Germinal center (tissue), 1 donor: ENCODE results near the gene HBM.
"Not testable (repeated sequence)": the region's sequence is repeated elsewhere in the genome, so short reads cannot be mapped to it uniquely, and the experiment has no call there.

ENCODE experiments used
- DNase-seq: peaks from one replicate; pipeline ENCODE4 v3.0.0; 2012; ENCODE audit warnings: mixed read lengths, low spot score

HBM gene

DNA sequence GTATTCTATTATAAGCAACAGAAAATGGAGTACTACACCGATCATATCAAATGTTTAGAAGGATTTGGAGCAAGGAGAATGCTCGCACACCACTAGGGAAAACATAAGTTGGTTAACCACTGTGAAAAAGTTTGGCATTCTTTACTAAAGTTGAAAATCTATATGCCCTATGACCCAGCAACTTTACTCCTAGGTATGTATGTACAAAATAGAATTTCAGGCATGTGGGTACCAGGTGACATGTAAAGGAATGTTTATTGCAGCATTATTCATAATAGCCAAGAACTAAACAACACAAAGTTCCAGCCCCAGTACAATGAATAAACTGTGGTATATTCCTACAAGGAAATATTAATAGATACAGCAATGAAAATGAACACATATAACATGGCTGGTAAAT lies 19.1 kb upstream of the HBM start:
- no peak for DNase-seq

- DNase-seq: no peak
Observed at GRCh38 chr16:149024-149660, 16.6 kb upstream of the HBM start.

GRCh38 chr16:152141-153128 lies 13.3 kb upstream of the HBM start, which contains the start of gene HBZ:
Gene HBZ, plus strand, starts transcription at chr16:152644. Its CDS starts 266 bp downstream, at chr16:152910.
- DNase-seq: no peak

DNA sequence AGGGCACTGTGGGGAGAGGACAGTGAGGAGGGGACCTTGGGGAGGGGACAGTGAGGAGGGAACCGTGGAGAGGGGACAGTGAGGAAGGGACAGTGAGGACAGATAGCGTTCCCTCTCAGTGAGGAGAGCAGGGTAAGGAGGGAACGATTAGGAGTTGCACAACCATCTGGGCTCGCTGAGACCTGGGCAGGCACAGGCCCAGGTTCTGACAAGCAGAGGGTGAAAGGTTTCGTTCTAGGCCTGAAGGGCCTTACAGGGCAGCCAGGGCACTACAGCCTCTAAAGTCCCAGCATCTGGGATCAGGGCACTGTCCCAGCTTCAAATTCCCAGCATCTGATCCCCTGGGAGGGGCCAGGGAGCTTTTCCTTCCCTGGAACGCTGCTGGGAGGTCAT lies 12.7 kb upstream of the HBM start:
- DNase-seq: not testable (repeated sequence)

GRCh38 chr16:153550-154216 lies 12.1 kb upstream of the HBM start:
- not testable (repeated sequence) for DNase-seq

DNA sequence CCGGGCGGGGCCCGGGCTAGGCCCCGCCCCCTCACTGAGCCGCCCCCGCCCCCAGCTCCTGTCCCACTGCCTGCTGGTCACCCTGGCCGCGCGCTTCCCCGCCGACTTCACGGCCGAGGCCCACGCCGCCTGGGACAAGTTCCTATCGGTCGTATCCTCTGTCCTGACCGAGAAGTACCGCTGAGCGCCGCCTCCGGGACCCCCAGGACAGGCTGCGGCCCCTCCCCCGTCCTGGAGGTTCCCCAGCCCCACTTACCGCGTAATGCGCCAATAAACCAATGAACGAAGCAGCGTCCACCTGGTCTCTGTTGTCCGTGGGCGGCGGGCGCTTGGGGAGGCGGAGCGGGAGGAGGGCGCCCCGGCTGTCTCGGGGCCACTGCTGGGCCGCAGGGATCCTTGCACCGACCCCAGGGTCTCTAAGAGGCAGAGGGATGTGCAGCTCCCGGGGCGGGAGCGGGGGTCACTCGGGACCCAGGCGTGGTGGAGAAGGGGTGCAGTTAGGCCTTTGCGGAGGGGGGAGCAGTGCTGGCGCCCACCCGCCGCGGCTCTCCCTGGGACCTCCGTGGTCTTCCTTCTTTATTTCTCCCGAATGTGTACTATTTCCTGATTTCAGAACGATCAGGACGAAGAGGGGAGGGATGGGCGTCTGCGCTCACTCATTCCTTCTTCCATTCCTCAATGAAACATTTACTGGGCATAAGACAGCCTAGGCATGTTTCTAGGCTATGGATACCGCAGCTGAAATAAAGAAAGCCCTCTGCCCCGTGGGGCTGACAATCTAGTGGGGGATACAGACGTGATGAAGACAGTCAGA lies 11.4 kb upstream of the HBM start:
- no peak for DNase-seq

GRCh38 chr16:155031-155398 lies 10.8 kb upstream of the HBM start:
- no peak for DNase-seq

DNA sequence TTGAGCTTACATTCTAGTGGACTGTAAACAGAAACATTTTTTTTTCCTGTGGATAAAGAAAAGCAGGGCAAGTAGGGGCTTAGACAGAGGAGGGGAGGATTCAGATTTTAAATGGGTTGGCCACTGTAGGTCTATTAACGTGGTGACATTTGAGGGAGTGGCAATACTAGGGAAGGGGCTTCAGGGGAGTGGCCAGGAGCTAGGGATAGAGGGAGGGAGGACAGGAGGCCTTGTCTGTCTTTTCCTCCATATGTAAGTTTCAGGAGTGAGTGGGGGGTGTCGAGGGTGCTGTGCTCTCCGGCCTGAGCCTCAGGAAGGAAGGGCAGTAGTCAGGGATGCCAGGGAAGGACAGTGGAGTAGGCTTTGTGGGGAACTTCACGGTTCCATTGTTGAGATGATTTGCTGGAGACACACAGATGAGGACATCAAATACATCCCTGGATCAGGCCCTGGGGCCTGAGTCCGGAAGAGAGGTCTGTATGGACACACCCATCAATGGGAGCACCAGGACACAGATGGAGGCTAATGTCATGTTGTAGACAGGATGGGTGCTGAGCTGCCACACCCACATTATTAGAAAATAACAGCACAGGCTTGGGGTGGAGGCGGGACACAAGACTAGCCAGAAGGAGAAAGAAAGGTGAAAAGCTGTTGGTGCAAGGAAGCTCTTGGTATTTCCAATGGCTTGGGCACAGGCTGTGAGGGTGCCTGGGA lies 6.5 kb upstream of the HBM start:
- DNase-seq: no peak

DNA sequence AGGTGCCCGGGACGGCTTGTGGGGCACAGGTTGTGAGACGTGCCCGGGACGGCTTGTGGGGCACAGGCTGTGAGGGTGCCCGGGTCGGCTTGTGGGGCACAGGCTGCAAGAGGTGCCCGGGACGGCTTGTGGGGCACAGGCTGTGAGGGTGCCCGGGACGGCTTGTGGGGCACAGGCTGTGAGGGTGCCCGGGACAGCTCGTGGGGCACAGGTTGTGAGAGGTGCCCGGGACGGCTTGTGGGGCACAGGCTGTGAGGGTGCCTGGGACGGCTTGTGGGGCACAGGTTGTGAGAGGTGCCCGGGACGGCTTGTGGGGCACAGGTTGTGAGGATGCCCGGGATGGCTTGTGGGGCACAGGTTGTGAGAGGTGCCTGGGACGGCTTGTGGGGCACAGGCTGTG lies 5.5 kb upstream of the HBM start:
- DNase-seq: not testable (repeated sequence)

DNA sequence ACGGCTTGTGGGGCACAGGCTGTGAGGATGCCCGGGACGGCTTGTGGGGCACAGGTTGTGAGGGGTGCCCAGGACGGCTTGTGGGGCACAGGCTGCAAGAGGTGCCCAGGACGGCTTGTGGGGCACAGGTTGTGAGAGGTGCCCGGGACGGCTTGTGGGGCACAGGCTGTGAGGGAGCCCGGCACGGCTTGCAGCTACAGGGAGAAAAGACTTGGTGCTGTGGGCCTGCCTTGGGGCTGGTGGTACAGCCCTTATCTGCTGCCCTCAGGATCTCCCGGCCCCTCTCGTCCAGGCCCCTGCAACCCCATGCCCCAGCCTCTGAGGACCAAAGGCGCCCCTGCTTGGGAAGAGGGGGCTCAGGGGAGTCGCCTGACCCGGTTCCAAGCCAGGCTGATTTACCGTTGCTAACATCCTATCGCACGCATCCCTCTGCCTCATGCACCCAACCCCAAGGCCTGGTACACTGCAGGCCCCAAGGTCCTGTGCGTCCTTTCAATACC lies 5.0 kb upstream of the HBM start:
- DNase-seq: no peak

GRCh38 chr16:162271-162991 lies 3.3 kb upstream of the HBM start:
- DNase-seq: no peak

DNA sequence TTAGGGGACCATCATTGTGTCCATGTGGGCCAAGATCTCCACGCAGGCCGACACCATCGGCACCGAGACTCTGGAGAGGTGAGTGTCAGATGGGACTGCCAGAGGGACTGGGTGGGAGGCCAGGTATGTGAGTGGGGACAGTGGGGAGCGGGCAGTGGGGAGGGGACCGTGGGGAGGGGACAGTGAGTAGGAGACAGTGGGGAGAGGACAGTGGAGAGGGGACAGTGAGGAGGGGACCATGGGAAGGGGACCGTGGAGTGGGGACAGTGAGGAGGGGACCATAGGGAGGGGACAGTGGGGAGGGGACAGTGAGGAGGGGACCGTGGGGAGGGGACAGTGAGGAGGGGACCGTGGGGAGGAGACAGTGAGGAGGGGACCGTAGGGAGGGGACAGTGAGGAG lies 2.6 kb upstream of the HBM start:
- not testable (repeated sequence) for DNase-seq

DNA sequence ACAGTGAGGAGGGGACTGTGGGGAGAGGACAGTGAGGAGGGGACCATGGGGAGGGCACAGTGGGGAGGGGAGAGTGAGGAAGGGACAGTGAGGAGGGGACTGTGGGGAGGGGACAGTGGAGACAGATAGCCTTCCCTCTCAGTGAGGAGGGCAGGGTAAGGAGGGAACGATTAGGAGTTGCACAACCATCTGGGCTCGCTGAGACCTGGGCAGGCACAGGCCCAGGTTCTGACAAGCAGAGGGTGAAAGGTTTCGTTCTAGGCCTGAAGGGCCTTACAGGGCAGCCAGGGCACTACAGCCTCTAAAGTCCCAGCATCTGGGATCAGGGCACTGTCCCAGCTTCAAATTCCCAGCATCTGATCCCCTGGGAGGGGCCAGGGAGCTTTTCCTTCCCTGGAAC lies 2.1 kb upstream of the HBM start:
- DNase-seq: not testable (repeated sequence)

DNA sequence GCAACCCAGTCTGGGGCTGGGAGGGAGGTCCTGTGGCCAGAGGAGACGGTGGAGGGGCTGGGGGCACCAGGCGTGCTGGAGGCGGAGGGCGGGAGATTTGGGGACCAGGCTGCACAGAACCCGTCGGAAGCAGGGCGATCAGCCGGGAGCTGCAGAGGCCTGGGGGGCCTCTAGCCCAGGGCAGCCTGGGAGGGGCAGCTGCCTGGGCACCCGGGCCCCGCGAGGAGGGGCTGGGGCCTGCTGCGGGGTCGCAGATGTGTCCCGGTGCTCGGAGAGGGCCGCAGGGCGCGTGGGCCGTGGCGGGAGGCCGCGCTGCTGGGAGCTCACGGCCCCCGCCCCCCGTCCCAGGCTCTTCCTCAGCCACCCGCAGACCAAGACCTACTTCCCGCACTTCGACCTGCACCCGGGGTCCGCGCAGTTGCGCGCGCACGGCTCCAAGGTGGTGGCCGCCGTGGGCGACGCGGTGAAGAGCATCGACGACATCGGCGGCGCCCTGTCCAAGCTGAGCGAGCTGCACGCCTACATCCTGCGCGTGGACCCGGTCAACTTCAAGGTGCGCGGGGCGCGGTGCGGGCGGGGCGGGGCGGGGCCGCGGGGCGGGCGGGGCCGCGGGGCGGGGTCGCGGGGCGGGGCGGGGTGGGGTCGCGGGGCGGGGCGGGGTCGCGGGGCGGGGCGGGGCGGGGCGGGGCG lies 1.5 kb upstream of the HBM start:
- DNase-seq: not testable (repeated sequence)

GRCh38 chr16:164827-165538 lies 795 bp upstream of the HBM start:
- DNase-seq: no peak

DNA sequence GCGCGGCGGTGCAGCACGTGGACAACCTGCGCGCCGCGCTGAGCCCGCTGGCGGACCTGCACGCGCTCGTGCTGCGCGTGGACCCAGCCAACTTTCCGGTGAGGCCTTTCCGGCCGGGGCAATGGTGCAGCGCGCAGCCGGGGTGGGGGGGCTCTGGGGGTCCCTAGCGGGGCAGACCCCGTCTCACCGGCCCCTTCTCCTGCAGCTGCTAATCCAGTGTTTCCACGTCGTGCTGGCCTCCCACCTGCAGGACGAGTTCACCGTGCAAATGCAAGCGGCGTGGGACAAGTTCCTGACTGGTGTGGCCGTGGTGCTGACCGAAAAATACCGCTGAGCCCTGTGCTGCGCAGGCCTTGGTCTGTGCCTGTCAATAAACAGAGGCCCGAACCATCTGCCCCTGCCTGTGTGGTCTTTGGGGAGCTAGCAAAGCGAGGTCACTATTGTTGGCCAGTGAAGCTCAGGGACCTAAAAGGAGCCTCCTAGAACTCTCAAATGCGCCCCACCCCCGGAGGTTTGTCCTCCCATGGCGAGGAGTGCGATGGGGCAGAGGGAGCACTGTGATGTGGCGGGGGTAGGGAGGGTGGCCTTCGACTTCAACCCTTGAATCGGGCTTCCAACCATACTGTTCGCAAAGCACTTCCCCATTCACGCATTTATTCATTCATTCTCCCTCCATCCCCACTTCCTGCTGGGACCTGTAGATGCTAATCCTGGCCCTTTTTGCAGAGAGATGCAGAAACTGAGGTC lies 770 bp downstream of the HBM start:
- DNase-seq: no peak

DNA sequence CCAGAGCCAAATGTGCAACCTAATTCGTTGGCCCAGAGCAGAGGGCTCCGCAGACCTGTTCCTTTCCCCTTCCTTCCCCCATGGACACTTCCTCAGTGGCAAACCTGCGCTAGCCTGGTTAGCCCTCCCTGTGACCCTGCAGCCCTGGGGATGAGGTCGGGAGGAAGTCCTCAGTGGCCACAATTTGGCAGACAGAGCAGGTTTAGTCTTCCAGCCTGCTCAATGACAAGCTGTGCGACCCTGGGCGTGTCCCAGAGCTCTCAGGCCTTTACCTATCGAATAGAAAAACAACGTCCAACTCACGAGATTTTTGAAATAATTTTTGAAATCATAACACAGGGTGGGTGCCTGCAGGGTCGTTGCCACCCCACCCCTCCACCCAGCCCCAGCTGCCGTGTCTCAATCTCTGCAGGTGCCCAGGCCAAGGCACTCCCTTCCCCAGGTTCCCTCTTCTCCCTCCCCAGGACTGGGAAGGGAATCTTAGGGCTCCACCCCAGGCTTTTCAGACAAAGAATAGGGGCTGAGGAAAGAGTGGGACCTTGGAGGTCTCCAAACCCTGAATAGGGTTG lies 1.4 kb downstream of the HBM start:
- DNase-seq: no peak

DNA sequence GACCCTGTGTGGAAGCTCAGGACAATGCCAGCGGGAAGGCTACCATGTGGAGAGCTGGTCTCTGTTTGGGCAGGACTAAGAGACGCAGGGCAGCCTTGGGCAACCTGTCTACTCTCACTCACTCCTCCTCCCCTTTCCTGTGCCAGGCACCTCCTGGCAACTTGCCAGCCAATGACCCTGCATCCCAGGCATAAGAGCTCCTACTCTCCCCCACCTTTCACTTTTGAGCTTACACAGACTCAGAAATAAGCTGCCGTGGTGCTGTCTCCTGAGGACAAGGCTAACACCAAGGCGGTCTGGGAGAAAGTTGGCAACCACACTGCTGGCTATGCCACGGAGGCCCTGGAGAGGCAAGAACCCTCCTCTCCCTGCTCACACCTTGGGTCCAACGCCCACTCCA lies 2.6 kb downstream of the HBM start:
- no peak for DNase-seq
